HK-2 (cell line): ENCODE results near the gene TRIM72.
"Not testable (repeated sequence)": the region's sequence is repeated elsewhere in the genome, so short reads cannot be mapped to it uniquely, and the experiment has no call there.

Experiments
- DNase-seq: peaks from one replicate; pipeline ENCODE4 v3.0.0-alpha.2; 2018; ENCODE audit not compliant: unreplicated experiment

The TRIM72 gene

DNA sequence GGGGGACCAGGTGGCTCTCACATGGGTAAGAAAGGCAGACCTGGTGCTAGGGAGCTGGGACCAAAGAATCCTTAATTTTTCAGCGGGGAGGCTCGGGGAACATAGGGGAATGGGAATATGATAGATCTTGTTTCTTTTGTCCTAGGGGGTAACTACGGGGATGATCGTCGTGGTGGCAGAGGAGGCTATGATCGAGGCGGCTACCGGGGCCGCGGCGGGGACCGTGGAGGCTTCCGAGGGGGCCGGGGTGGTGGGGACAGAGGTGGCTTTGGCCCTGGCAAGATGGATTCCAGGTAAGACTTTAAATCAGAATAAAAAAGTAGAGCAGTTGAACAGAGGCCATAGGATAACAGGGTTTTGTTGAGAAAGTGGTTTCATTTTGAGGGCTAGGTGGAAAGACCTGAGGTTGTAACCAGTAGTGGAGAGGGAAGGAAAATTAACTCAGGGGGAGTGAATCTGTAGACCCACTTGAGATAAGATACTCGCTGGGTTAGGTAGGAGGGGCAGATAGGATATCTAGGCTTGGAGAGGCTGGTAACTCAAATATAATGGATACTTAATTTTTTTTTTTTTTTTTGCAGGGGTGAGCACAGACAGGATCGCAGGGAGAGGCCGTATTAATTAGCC lies 23.0 kb upstream of the TRIM72 start:
- no peak for DNase-seq

DNA sequence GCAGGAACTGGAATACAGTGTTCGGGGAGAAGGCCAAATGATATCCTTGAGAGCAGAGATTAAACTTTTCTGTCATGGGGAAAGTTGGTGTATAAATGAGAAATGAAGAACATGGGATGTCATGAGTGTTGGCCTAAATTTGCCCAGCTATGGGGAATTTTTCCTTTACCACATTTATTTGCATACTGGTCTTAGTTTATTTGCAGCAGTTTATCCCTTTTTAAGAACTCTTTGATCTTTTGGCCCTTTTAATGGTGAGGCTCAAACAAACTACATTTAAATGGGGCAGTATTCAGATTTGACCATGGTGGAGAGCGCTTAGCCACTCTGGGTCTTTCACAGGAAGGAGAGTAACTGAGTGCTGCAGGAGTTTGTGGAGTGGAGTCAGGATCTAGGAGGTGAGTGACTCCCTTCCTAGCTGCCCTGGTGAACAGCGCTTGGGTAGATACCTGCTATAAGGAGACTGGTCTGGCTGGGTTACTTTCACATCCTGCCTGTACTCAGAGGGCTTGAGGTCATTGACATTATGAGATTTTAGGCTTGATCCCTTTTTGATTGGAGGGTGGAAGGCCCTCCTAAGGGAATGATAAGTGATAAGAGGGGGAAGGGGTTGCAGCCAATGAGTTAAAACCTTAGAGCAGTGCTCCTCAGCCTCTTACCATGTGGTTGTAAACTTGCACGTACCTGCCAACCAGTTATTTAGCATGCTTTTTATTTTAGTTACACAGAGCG lies 22.1 kb upstream of the TRIM72 start:
- DNase-seq = no peak

DNA sequence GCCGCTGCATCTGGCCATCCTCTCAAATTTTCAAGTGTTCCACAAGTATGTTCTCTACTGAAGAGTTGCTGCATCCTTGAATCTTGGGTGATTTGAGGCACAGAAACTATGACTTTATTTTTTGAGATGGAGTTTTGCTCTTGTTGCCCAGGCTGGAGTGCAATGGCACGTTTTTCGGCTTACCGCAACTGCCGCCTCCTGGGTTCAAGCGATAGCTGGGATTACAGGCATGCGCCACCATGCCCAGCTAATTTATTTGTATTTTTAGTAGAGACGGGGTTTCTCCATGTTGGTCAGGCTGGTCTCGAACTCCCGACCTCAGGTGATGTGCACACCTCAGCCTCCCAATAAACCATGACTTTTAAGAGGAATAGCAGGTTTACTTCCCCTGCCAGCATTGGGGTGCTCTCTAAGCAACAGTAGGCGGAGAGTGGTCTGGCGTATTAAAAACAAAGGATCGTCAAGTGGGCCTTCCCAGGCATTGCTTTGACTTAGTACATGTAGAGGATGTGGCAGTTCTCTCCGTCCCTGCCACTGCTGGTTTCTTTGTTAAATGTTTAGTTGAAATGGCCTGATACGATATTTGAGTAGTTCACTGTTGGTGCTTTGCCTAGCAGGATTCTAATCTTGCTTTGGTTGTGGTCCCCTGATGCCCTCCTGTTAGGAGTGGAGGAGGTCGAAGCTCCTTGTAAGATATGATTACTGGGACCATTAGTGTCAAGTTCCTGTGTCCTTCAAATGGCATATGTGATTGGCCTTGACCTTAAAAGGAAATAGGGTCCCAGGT lies 20.9 kb upstream of the TRIM72 start:
- no peak for DNase-seq

DNA sequence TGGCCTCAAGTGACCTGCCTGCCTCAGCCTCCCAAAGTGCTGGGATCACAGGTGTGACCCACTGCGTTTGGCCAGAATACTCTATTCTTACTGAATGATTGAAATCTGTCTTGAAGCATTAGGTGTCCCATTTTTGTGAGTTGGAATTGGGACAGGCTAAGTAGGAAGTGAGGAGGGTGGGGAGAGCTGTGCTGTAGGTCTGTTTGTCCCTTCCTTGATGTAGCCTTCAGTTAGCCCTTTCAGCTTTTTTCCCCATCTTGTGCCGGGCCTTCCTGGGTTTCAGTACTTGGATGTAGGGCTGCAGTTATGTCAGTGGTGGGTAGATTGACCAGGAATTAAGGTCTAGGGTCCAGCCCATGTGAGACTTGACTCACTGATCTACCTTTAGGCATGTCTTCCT lies 20.0 kb upstream of the TRIM72 start:
- no peak for DNase-seq

DNA sequence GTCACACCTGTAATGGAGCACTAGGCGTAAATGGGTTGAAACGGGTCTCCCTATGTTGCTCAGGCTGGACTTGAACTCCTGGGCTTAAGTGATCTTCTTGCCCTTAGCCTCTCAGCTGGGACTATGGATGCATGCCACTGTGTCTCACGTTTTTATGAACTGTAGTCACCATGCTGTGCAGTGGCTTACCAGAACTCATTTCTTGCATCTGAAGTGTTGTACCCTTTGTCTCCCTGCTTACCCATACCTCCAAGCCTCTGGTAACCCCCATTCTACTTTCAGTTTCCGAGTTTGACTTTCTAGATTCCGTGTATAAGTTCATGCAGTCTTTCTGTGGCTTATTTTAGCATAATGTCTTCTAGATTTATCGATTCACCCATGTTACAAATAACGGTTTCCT lies 19.0 kb upstream of the TRIM72 start:
- DNase-seq = no peak

DNA sequence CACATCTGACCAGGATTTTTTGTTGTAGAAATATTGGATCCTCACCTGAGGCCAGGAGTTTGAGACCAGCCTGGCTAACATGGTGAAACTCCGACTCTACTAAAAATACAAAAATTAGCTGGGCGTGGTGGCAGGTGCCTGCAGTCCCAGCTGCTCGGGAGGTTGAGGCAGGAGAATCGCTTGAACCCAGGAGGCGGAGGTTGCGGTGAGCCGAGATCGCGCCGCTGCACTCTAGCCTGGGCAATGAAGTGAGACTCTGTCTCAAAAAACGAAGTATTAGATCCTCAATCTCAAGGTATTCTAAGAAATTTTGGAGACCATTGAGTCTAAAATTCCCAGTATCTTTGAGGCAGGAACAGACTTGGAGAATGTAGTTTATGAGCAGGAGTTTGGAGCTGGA lies 18.1 kb upstream of the TRIM72 start:
- DNase-seq = not testable (repeated sequence)

DNA sequence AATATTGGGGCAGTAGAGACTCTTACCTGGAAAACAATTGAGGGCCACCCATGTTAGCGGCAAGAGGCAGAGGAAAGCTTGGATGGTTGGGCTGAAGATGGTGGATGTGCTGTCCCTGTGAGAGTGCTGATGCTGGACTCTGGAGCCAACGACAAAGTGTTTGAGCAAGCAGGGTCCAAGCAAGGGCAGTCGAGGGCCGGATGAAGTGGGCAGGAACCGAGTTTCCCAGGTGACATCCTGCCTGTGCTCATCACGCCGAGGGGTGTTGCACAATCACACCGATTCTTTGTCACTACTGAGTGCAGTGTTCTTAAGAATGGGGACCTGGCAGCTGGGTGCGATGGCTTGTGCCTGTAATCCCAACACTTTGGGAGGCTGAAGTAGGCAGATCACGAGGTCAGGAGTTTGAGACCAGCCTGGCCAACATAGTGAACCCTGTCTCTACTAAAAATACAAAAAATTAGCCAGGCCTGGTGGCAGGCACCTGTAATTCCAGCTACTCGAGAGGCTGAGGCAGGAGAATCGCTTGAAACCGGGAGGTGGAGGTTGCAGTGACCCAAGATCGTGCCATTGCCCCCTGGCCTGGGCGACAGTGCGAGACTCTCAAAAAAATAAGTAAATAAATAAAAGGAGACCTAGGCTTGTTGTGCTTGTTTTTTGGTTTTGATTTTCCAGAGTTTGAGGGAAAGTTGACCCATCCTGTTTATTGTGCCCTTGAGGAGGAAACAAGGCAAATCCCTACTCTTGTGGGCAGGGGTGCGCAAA lies 17.4 kb upstream of the TRIM72 start:
- no peak for DNase-seq

DNA sequence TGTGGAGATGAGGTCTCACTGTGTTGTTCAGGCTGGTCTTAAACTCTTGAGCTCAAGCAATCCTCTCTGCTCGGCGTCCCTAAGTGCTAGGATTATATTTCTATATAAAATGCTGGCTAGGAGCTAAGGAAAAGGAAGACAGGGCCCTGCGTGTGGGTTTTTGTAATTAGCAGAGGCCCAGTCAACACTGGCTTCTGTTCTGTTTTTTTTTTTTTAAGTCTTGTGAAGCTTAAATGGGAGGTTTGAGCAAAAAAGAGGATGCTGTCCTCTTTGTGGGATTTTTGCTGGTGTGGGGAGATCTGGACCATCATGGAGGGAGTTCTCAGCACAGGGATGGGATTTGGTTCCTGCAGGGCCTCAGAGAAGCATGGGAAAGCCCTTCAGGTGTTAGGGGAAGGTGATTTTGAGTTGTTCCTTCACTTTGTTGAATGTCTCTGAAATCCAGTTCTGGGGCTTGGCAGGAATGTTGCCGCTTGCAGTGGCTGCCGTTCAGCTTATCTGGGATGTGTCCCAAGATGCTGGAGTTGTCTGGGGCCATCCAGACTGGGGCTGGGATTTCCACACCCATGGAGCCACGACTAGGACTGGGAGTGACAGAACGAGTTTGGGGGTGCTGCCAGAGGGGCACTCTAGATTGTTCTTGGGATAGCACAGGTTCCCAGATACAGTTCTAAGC lies 15.6 kb upstream of the TRIM72 start:
- no peak for DNase-seq

DNA sequence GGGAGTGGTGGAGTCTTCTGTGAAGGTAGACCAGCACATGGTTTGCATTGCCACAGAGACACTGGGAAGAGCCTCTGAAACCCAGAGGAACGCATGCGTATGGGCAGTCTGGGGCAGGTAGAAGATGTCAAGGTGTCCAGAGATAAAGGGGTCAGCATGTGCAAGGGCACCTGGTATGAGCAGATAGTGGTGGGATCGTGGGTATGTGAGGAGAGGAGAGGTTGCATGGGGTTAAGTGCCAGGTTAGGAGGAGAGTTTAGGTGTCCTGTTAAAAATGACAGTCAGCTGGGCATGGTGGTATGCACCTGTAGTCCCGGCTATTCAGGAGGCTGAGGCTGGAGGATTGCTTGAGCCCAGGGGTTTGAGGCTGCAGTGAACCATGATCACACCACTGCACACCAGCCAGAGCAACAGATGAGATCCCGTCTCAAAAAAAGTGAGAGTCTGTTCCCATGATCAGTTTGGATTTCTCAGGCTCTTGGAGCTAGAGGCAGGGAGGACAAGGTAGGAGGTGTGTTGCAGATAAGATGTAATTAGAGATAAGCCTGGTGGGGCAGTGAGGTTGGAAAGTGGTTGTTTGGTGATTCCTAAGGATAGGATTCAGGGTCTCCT lies 14.4 kb upstream of the TRIM72 start:
- no peak for DNase-seq

DNA sequence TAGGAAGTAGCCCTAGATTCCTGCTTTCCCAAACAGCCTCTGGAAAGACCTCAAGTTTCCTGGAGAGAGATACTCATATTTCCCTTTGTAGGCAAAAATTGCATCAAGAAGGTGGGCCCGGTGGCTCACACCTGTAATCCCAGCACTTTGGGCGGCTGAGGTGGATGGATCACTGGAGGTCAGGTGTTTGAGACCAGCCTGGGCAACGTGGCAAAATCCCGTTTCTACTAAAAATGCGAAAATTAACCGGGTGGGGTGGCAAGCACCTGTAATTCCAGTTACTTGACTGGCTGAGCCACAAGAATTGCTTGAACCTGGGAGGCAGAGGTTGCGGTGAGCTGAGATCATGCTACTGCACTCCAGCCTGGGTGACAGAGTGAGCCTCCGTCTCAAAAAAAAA lies 13.8 kb upstream of the TRIM72 start:
- DNase-seq = not testable (repeated sequence)

DNA sequence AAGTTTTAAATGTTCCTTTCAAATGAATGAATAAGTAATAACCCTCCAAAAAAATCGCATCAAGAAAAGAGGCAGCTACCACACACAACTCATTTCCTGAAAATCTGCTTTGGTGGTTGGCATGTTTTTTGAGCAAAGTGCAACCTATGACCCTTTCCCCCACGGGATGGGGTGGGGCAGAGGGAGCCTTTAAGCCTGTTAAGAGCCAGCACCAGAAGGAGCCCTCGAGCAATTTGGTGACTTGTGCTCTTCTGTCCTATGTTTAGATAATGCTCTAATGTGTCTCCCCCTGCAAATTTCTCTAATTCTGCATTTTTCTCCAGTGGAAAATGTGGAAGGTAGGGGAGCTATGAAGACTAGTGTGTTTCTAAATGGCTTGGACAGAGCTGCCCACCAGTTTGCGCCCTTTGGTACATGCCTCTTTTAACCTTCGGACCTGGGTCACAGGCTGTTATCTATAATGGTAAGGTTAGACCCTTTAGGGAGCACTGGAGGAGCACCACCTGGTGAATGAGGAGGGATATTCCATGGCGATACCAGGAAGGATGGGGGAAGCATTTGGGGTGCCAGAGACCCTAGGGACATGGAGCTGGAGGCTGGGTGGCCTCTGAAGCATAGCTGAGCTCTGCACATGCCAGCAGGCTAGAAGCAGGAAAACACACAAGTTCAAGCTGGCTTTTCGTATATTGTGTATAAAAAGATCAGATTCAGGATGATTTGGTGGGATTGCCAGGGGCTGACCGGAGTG lies 12.9 kb upstream of the TRIM72 start:
- DNase-seq = no peak

DNA sequence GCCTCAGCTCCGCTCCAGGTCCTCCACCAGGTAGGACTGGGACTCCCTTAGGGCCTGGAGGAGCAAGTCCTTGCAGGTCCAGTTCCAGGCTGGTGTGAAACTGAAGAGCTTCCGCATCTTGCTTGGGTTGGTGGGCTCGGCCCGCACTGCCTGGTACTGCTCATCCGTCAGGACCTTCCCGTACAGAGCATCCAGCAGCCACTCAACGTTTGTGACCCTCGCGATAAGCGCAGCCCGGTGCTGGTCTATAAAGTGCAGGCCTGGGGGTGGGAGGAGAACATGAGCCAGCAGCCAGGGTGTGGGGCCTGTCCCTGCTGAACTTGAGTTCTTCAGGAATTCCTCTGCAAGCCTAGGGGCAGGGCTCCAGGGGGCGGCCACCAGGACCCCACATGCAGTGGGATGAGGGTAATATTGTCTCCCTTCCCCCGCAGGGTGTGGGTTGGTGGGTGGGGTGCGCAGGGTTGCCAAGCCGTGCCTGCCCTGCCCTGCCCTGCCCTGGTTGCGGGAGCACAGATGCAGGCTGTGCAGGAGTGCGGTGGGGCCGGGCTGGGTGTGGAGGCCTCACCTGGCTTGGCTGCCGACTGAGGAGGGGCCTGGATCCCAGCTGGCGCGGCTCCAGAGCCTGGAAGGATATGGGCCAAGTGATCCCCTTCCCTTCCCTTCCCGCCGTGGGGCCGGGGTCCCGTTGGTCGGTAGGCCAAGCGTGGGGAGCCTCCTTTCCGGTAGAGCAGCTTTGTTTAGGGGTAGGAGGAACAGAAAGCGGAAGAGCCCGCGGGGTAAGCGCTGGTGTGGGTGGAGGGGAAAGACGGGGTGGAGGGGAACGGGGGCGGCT lies 12.1 kb upstream of the TRIM72 start:
- DNase-seq = no peak

DNA sequence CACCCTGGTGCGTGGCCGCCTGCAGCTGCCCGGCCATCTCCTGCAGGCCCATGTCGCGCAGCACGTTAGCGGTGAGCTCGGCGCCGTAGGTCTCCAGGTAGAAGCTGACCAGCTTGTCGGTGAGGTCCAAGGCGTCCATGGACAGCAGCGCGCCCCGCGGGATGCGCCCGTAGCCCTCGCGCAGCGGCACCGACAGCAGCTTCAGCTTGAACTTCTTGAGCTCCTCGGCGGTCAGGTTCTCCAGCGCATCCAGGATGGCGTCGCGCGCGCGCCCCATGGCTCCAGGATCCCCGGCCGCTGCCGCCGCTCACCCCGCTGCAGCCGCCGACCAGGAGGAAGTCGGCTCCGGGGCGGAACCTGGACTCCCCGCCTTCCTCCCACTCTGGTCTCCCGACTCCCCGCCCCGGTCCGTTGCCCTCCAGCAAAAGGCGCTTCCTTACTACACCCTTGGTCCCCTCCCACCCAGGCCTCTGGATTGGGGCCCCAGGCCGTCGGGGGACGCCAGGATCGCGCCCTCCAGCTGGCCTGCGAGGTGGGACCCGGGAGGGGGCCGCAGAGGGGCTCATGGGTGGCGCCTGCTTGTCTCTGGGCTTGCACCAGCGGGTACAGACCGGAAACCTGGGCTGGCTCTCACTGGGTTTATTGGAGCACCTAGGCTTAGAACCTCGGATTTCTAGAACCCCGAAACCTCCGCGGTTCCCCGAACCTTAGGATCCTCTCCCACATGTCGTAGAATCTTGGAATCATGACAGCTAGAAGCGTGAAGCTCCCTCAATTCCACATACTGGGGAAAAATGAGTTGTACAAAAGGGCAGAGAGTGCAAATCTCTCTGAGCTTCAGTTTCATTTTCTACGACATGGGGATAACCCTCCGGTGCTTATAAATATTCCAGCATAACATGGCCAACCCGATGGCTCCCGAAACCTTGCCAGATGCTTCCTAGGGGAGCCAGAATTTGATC lies 11.2 kb upstream of the TRIM72 start, which contains the start of gene PYCARD:
TSS of gene PYCARD (minus strand) at position 347 of the 962 bp plus-strand sequence. CDS start at position 277, 70 bp downstream.
- DNase-seq = peak; percentile 47

DNA sequence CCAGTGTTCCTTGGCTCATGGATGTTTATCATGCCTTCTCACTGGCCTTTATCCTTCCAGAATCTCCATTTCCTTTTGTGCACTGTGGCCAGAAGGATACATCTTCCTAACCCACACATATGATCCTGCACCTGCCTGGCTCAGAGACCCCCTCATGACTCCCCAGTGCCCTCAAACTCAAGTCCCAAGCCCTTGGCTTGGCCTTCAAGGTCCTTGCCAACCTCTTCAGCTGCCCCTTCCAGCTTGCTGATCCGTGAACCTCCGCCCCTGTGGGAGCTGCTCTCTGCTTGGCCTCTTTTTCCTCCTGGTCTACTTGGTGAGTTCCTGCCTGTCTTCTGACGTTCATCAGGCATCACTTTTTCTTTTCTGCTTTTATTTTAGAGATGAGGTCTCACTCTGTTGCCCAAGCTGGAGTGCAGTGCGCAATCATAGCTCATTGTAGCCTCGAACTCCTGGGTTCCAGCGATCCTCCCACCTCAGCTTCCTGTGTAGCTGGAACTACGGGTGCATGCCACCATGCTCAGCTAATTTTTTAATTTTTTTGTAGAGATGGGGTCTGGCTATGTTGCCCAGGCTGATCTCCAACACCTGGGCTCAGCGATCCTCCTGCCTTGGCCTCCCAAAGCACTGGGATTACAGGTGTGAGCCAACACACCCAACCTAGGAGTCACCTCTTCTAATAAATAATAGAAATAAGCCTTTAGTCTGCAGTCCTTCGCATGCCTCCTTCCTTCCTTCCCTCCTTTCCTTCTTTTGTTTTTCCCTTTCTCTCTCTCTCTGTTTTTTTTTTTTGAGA lies 8.8 kb upstream of the TRIM72 start:
- no peak for DNase-seq

DNA sequence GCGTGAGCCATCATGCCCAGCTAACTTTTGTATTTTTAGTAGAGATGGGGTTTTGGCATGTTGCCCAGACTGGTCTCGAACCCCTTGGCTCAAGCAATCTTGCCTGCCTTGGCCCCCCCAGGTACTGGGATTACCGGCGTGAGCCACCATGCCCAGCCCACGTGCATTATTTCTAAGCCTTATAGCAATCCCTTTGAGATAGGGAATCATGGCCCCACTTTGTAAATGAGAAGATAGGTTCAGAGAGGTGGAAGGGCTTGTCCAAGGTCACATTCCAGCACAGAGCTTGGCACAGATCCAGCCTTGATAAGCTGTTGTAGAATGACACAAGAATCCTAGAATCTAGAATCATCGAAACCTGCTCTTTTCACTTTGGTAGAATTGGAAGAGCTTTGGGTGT lies 7.1 kb upstream of the TRIM72 start:
- no peak for DNase-seq

DNA sequence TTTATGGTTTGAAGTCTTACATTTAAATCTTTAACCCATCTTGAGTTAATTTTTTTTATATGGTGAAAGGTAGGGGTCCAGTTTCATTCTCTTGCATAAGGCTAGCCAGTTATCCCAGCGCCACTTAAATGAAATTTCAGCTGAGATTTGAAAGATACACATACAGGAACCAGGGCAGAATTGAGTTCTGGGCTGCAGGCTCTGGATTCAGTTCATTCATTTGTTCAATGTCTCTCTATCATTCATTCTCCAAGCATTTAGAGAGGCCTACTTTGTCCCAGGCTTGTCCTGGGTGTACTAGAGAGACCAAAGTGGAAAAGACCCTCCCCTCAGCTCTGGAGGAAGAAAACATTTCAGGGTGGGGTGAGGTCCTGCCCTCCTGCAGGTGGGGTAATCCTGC lies 577 bp upstream of the TRIM72 start:
- no peak for DNase-seq

DNA sequence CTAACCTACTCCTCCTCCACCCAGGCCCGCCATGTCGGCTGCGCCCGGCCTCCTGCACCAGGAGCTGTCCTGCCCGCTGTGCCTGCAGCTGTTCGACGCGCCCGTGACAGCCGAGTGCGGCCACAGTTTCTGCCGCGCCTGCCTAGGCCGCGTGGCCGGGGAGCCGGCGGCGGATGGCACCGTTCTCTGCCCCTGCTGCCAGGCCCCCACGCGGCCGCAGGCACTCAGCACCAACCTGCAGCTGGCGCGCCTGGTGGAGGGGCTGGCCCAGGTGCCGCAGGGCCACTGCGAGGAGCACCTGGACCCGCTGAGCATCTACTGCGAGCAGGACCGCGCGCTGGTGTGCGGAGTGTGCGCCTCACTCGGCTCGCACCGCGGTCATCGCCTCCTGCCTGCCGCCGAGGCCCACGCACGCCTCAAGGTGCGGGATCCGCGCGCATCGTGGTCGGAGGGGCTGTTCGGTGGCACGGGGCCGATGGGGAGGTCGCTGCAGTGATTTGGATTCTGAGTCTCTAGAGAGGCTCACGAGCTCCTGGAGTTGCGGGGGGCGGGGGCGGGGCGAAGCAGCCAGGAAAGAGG lies 878 bp downstream of the TRIM72 start:
- DNase-seq = no peak
